IPS-20b (cell line): ENCODE results near the gene MRPL2.

ENCODE experiments used
- H3K27ac ChIP-seq: one replicate; pipeline ENCODE4 v1.5.1; 2013; ENCODE audit warnings: low read length
- H3K27me3 ChIP-seq: 2 replicates; pipeline ENCODE4 v1.6.1; 2013; ENCODE audit warnings: mild to moderate bottlenecking, low read length, inconsistent platforms; ENCODE audit not compliant: insufficient read depth
- H3K36me3 ChIP-seq: 2 replicates; pipeline ENCODE4 v1.6.1; 2013; ENCODE audit warnings: low read depth, mild to moderate bottlenecking, inconsistent platforms, low read length, moderate library complexity; ENCODE audit not compliant: insufficient read depth
- H3K4me1 ChIP-seq: 2 replicates; pipeline ENCODE4 v1.6.1; 2013; ENCODE audit warnings: mild to moderate bottlenecking, control low read depth, inconsistent platforms, low read length, moderate library complexity; ENCODE audit not compliant: insufficient read depth
- H3K4me3 ChIP-seq: 2 replicates; pipeline ENCODE4 v1.5.1; 2013; ENCODE audit warnings: mild to moderate bottlenecking, low read length, inconsistent platforms
- H3K9ac ChIP-seq: 2 replicates; pipeline ENCODE4 v1.6.1; 2013; ENCODE audit warnings: low read depth, mild to moderate bottlenecking, inconsistent platforms, low read length, moderate library complexity
- H3K9me3 ChIP-seq: 2 replicates; pipeline ENCODE4 v1.6.1; 2013; ENCODE audit warnings: mild to moderate bottlenecking, low read depth, low read length, inconsistent platforms; ENCODE audit not compliant: insufficient read depth

Gene MRPL2

GRCh38 chr6:43059168-43060033 lies at the start of gene MRPL2, which contains the start of gene KLC4:
MRPL2 (minus strand) TSS chr6:43059434; CDS start chr6:43059381, 53 bp downstream.
KLC4 (plus strand) TSS chr6:43059631; CDS start chr6:43061336, 1,705 bp downstream.
- H3K9me3 ChIP-seq = no peaks in the 10 kb centered on the region
- peak within 1 kb of the TSS; percentile 59 for H3K27ac ChIP-seq
- H3K4me1 ChIP-seq = peaks cover 5% of the 10 kb centered on the region
- H3K4me3 ChIP-seq = peak within 1 kb of the TSS; percentile 97
- H3K9ac ChIP-seq = peak within 1 kb of the TSS; percentile 96
- H3K27me3 ChIP-seq = no peaks in the 10 kb centered on the region
- peaks cover 28% of the 10 kb centered on the region for H3K36me3 ChIP-seq

DNA sequence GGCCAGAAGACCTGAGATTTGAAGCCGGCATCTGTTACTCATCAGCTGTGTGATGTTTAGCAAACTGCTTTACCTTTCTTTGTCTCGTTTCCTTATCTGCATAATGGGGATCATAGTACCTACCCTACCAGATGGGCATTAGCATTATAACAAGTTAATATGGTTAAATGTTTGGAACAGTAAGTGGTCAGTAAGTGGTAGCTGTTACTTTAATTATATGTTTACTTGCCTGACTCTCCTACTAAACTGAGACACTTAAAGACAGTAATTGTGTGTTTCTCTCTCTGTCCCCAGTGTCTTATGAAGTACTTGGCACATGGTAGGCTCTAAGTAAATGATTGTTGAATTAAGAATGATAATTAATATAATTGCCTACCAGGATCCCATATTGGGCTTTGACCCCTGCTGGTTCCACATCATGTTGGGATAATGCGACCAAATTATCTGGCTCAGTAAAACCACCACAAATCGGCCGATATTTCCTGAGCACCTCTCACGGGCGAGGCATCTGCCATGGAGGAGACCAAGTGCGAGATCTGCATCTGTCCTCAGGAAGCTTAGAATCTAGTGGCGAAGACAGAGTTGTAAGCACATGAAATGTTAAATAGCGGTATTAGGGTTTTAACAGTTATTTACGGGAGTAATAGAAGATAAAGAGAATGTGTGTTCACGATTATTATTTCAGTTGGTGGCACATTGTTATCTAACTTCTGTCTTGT lies 48.3 kb upstream of the MRPL2 start:
- no peaks in the 10 kb centered on the region for H3K36me3 ChIP-seq
- no peak overlapping the region for H3K27ac ChIP-seq
- no peaks in the 10 kb centered on the region for H3K27me3 ChIP-seq
- H3K4me3 ChIP-seq = no peak overlapping the region
- peaks cover 18% of the 10 kb centered on the region for H3K4me1 ChIP-seq
- no peaks in the 10 kb centered on the region for H3K9me3 ChIP-seq
- no peak overlapping the region for H3K9ac ChIP-seq

GRCh38 chr6:43105538-43106222 lies 46.4 kb upstream of the MRPL2 start:
- H3K27ac ChIP-seq = no peak overlapping the region
- H3K36me3 ChIP-seq = no peaks in the 10 kb centered on the region
- H3K9me3 ChIP-seq = no peaks in the 10 kb centered on the region
- H3K9ac ChIP-seq = no peak overlapping the region
- no peaks in the 10 kb centered on the region for H3K27me3 ChIP-seq
- H3K4me1 ChIP-seq = peaks cover 18% of the 10 kb centered on the region
- no peak overlapping the region for H3K4me3 ChIP-seq

- no peaks in the 10 kb centered on the region for H3K9me3 ChIP-seq
- H3K36me3 ChIP-seq = no peaks in the 10 kb centered on the region
- peaks cover 18% of the 10 kb centered on the region for H3K4me1 ChIP-seq
- H3K4me3 ChIP-seq = no peak overlapping the region
- H3K9ac ChIP-seq = no peak overlapping the region
- no peaks in the 10 kb centered on the region for H3K27me3 ChIP-seq
- no peak overlapping the region for H3K27ac ChIP-seq
These were observed 44.1 kb upstream of the MRPL2 start for GRCh38 chr6:43103253-43103876.

DNA sequence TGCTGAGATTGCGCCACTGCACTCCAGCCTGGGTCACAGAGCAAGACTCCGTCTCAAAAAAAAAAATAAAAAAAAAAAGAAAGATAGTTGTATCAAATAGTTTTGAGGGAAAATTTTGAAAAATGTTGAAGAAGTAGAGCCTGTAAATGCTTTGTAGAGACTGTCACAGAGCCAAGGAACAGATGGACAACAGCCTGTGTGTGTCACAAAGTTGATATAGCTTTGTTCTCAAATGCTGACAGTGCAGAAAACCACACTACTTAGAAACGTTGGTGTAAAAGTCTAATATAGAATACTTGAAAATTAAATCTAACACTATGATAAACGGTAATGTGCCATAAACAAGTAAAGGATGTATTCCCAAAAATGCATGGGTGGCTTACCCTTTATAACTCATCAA lies 42.3 kb upstream of the MRPL2 start:
- Histone ChIP-seq H3K27me3 (no peaks in the 10 kb centered on the region), H3K4me3 (no peak overlapping the region), H3K9me3 (no peaks in the 10 kb centered on the region), H3K36me3 (no peaks in the 10 kb centered on the region), H3K27ac (no peak overlapping the region), H3K9ac (no peak overlapping the region), H3K4me1 (peaks cover 28% of the 10 kb centered on the region)

DNA sequence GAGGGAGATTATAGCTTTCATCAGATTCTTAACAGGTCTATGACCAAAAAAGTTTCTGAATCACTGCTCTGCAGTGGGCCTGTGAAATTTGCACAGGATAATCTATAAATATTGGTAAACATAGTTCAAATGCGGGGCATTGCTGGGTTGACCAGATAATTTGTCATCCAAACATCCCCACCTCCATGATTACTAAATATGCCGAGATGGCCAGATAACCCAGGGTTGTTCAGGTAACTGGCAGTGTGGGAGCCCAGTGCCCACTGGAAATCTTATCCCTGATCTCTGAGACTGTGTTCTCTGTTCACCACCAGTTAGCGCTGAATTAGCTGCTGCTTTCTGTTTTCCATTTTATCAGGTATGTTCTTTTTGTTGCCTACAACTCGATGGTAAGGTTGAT lies 38.3 kb upstream of the MRPL2 start:
- H3K9me3 ChIP-seq = no peaks in the 10 kb centered on the region
- no peak overlapping the region; the same call in 1 of the 2 replicates for H3K9ac ChIP-seq
- H3K4me1 ChIP-seq = peaks cover 33% of the 10 kb centered on the region
- H3K4me3 ChIP-seq = no peak overlapping the region; the same call in 1 of the 2 replicates
- H3K27ac ChIP-seq = peak overlapping the region; percentile 33
- no peaks in the 10 kb centered on the region for H3K27me3 ChIP-seq
- no peaks in the 10 kb centered on the region for H3K36me3 ChIP-seq

DNA sequence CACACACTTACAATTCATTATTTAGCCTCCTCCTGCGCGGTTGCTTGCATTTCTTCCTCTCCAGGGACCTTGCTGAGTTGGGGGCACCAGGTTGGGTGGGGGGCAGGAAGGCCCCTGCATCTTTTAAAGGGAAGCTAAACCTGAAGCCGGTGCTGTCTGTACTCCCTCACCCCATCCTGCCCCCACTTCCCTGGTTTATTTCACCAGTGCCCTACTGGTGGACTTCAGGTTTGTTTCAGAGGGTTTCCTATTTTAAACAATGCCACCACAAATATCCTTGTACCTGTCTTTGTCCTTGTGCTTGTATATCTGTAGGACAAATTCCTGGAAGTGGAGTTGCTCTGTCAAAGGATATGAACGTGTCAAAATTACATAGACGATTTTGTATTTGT lies 37.9 kb upstream of the MRPL2 start:
- Histone ChIP-seq H3K4me1 (peaks cover 33% of the 10 kb centered on the region), H3K4me3 (no peak overlapping the region; the same call in 1 of the 2 replicates), H3K9me3 (no peaks in the 10 kb centered on the region), H3K9ac (peak overlapping the region; percentile 49; the same call in 1 of the 2 replicates), H3K27me3 (no peaks in the 10 kb centered on the region), H3K27ac (peak overlapping the region; percentile 33), H3K36me3 (no peaks in the 10 kb centered on the region)

GRCh38 chr6:43096451-43097097 lies 37.3 kb upstream of the MRPL2 start:
- Histone ChIP-seq H3K4me3 (no peak overlapping the region), H3K4me1 (peaks cover 33% of the 10 kb centered on the region), H3K27ac (peak overlapping the region; percentile 60)

GRCh38 chr6:43095939-43096338 lies 36.7 kb upstream of the MRPL2 start:
- Histone ChIP-seq H3K4me3 (no peak overlapping the region), H3K4me1 (peaks cover 40% of the 10 kb centered on the region), H3K27ac (peak overlapping the region; percentile 60), H3K9ac (peak overlapping the region; percentile 49; the same call in 1 of the 2 replicates), H3K27me3 (no peaks in the 10 kb centered on the region), H3K36me3 (no peaks in the 10 kb centered on the region), H3K9me3 (no peaks in the 10 kb centered on the region)

More at GRCh38 chr6:43096451-43097097, 37.3 kb upstream of the MRPL2 start:
- H3K36me3 ChIP-seq = no peaks in the 10 kb centered on the region
- no peaks in the 10 kb centered on the region for H3K27me3 ChIP-seq
- H3K9ac ChIP-seq = peak overlapping the region; percentile 49; the same call in 1 of the 2 replicates
- H3K9me3 ChIP-seq = no peaks in the 10 kb centered on the region

- peak overlapping the region; percentile 4 for H3K27ac ChIP-seq
- H3K4me3 ChIP-seq = no peak overlapping the region
- peaks cover 59% of the 10 kb centered on the region for H3K4me1 ChIP-seq
- H3K9ac ChIP-seq = no peak overlapping the region
- no peaks in the 10 kb centered on the region for H3K36me3 ChIP-seq
- no peaks in the 10 kb centered on the region for H3K9me3 ChIP-seq
- H3K27me3 ChIP-seq = no peaks in the 10 kb centered on the region
These were observed 34.4 kb upstream of the MRPL2 start for GRCh38 chr6:43093436-43094289.
